COLO668 (cell line): ENCODE measurements around the gene NLRC5.

ENCODE experiments used
- DNase-seq: peaks from one replicate; lab custom pipeline; 2025; ENCODE audit not compliant: unreplicated experiment; lab: John Stamatoyannopoulos, UW

Gene NLRC5

GRCh38 chr16:57125376-57125775 is 136.0 kb downstream of the NLRC5 start:
- DNase-seq: no peak

- no peak for DNase-seq
These were observed 136.6 kb downstream of the NLRC5 start for GRCh38 chr16:57125969-57126368.

GRCh38 chr16:57126411-57126810 is 137.1 kb downstream of the NLRC5 start:
- DNase-seq: no peak

- DNase-seq: no peak
These were observed 137.8 kb downstream of the NLRC5 start for GRCh38 chr16:57127037-57127763.

- no peak for DNase-seq
These were observed 138.5 kb downstream of the NLRC5 start for GRCh38 chr16:57127836-57128235.

GRCh38 chr16:57128771-57129389 is 139.5 kb downstream of the NLRC5 start:
- DNase-seq: no peak

- no peak for DNase-seq
These were observed 141.6 kb downstream of the NLRC5 start for GRCh38 chr16:57130950-57131321.

GRCh38 chr16:57131351-57131970 is 142.1 kb downstream of the NLRC5 start:
- no peak for DNase-seq

- DNase-seq: peak; percentile 7
These were observed 143.1 kb downstream of the NLRC5 start for GRCh38 chr16:57132470-57132869.

GRCh38 chr16:57133031-57133430 is 143.7 kb downstream of the NLRC5 start:
- no peak for DNase-seq
